Tibial nerve (tissue), 4 donors: ENCODE data around the gene PTGER4. TPM values are rescaled to one million over a fixed set of nuclear protein-coding genes. Genes with fewer than 3 reads are reported as not detected.

Source experiments
- DNase-seq, 2 donors: peaks; one replicate each; pipeline ENCODE4 v3.0.0-alpha.2; 2019; ENCODE audit warnings: low spot score in 2 of 2
- H3K27ac ChIP-seq, 4 donors: fragments of 200-600 bp; sonication (generic) in 3 of 4; one replicate each; pipeline ENCODE4 v1.5.1; 2017 to 2019; ENCODE audit warnings: mild to moderate bottlenecking in 1 of 4
- H3K27me3 ChIP-seq, 2 donors: fragments of 200-600 bp; sonication (generic) in 1 of 2; one replicate each; pipeline versions ENCODE4 v1.5.1 to v1.6.0; 2017 to 2019
- H3K36me3 ChIP-seq, 3 donors: fragments of 200-600 bp; sonication (generic); one replicate each; pipeline ENCODE4 v1.5.1; 2018 to 2019
- H3K4me1 ChIP-seq, 4 donors: fragments of 200-600 bp; sonication (generic) in 3 of 4; one replicate each; pipeline ENCODE4 v1.5.1; 2017 to 2019
- H3K4me3 ChIP-seq, 4 donors: fragments of 200-600 bp; sonication (generic) in 3 of 4; one replicate each; pipeline ENCODE4 v1.5.1; 2017 to 2019; ENCODE audit warnings: mild to moderate bottlenecking in 1 of 4, moderate library complexity in 1 of 4
- H3K9me3 ChIP-seq, 4 donors: fragments of 200-600 bp; sonication (generic) in 3 of 4; one replicate each; pipeline ENCODE4 v1.5.1; 2017 to 2019
- EP300 ChIP-seq, 2 donors: sonication (generic); formaldehyde crosslinking; IDR thresholded peaks; one replicate each; pipeline ENCODE4 v1.6.1; 2017; ENCODE audit warnings: antibody characterized with exemption in 2 of 2, mild to moderate bottlenecking in 1 of 2
- POLR2A ChIP-seq, 2 donors: fragments of 450-650 bp; IDR thresholded peaks; one replicate each; pipeline ENCODE4 v1.6.1; 2017; ENCODE audit warnings: antibody characterized with exemption in 2 of 2, mild to moderate bottlenecking in 2 of 2, moderate library complexity in 2 of 2
- WGBS, 2 donors: methylation state at CpG; one replicate each; pipeline ENCODE4 v1.1.5; 2018; 5-methylcytosine and 5-hydroxymethylcytosine counted together
- total RNA-seq, 4 donors: library from RNA; depleted of rRNA; stranded (reverse); fragments of >200 nt; gene quantifications; one replicate each; pipeline ENCODE4 v1.1.0, GENCODE V29; 2016
- TF ChIP-seq, protein P1 (sequence below), 5 experiments: fragments of 200-600 bp in 3 of 5; fragments of 450-650 bp in 2 of 5; sonication (generic) in 3 of 5; IDR thresholded peaks; one replicate each; pipeline ENCODE4 v1.5.1; 2016 to 2019; ENCODE audit warnings: antibody characterized with exemption in 5 of 5, mild to moderate bottlenecking in 3 of 5, moderate library complexity in 2 of 5

PTGER4 gene
- total RNA-seq, 4 donors from 2014 or later, result 21.6 to 72.3 (median 57.0) TPM

DNA sequence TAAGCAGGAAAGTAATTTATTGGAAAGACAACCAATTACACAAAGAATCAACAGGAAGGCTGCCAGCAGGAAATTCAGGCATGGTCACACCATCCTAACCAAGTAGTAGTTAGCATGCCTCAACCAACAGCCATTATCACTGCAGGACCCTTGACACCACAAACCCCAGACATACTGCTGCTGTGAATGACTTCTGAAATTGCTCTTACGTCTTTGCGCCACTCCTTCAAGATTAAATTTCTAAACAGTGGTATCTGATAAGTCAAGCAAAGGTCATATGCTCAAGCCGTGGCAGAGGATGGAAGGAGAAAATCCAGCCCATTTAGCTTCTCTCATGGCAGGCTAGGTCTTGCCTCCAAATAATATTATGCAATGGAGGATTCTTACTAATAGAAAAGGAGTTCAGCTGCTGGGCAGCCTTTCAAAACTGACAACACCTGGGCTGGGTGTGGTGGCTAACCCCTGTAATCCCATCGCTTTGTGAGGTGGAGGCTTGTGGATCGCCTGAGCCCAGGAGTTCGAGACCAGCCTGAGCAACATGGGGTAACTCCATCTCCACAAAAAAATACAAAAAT, 5.0 kb upstream of the PTGER4 start:
- Histone ChIP-seq H3K36me3 (no peaks in the 10 kb centered on the region), H3K4me3 (no peak overlapping the region), H3K27me3 (no peaks in the 10 kb centered on the region), H3K9me3 (no peaks in the 10 kb centered on the region), H3K4me1 (peaks cover 0 to 32% (median 8%) of the 10 kb centered on the region in 4 donors), H3K27ac (no peak overlapping the region)
- TF ChIP-seq POLR2A (IDR thresholded peaks at IDR 0.05) (no peak), EP300 (IDR thresholded peaks at IDR 0.05) (no peak)
- TF ChIP-seq, protein P1, sequence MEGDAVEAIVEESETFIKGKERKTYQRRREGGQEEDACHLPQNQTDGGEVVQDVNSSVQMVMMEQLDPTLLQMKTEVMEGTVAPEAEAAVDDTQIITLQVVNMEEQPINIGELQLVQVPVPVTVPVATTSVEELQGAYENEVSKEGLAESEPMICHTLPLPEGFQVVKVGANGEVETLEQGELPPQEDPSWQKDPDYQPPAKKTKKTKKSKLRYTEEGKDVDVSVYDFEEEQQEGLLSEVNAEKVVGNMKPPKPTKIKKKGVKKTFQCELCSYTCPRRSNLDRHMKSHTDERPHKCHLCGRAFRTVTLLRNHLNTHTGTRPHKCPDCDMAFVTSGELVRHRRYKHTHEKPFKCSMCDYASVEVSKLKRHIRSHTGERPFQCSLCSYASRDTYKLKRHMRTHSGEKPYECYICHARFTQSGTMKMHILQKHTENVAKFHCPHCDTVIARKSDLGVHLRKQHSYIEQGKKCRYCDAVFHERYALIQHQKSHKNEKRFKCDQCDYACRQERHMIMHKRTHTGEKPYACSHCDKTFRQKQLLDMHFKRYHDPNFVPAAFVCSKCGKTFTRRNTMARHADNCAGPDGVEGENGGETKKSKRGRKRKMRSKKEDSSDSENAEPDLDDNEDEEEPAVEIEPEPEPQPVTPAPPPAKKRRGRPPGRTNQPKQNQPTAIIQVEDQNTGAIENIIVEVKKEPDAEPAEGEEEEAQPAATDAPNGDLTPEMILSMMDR (IDR thresholded peaks at IDR 0.05), result no peak
- WGBS, 2 donors, result 86 to 91% methylated on average over 6 of the region's 6 CpGs
- DNase-seq, result no peak

DNA sequence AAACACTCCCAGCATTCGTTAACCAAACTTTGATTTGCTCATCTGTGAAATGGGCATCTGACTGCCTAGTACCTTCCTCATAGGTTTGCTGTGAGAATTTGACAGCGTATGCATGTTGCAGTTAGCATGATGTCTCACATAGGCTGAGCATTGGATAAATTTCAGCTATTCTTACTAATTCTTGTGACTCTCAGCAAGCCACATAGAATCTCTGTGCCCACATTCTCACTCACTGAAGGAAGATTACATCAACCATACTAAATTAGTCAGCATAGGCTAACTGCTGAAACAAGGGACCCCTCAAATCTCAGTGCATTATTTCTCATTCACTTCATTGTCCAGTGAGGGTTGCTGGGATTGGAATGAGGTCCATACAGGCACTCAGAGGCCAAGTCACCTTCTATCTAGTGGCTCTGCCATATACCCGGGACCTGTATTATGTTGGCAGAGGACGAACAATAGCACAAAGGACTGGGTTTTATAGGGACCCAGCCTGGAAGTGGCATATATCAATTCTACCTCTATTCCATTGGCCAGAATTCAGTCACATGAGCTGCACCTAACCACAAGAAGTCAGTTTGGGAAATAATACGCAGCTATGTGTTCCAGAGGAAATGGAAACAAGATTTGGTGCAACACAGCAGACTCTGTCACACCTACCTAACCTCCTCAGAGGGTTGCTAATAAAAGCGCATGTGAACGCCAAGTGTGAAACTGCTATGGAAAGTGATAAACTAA, 4.2 kb upstream of the PTGER4 start:
- no peak overlapping the region for H3K27ac ChIP-seq
- no peak for DNase-seq
- no peak overlapping the region for H3K4me3 ChIP-seq
- no peaks in the 10 kb centered on the region for H3K27me3 ChIP-seq
- 88 to 93% methylated on average over 7 of the region's 7 CpGs for WGBS, 2 donors
- no peaks in the 10 kb centered on the region for H3K9me3 ChIP-seq
- peaks cover 0 to 39% (median 12%) of the 10 kb centered on the region in 4 donors for H3K4me1 ChIP-seq
- TF ChIP-seq, protein P1 (IDR thresholded peaks at IDR 0.05), result no peak
- TF ChIP-seq POLR2A (IDR thresholded peaks at IDR 0.05), result no peak
- H3K36me3 ChIP-seq, result no peaks in the 10 kb centered on the region

DNA sequence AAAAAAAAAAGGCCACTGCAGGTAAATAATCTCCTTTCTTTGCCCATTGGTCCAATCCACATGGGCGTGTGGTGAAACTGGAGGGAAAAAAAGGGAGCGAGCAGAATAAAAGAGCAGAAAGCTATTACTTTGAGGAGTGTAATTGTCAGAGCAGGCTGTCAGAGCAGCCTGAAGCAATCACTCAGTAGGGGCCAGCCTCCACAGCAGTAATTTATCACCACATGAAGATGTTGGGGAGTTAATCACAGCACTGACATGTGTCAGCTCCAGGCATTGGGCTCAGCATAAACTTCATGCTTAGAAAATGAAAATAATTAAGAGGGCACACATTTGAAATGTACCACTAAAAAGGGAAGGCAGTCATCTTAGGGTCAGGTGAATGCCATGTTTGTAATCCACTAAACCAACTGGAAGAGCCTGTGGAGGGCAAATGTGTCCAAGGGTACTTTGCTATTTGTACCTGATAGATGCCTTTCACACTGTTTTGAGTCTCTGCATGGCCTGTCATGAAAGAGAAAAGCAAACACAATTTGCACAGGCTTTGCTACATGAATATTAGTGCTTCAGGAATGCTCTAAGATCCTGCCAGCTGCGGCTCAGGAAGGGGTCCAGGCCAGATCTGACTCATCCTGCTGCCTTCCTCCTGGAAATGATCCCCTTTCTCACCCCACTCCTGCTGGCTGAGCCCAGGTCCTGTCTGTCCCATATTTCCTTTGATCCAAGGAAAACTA, 2.9 kb upstream of the PTGER4 start:
- H3K4me3 ChIP-seq, result no peak overlapping the region
- peak overlapping the region in 3 of 4 donors; percentile 52 to 93 (median 90) for H3K27ac ChIP-seq
- no peaks in the 10 kb centered on the region for H3K36me3 ChIP-seq
- H3K27me3 ChIP-seq, result no peaks in the 10 kb centered on the region
- 60 to 68% methylated on average over 3 of the region's 3 CpGs for WGBS, 2 donors
- no peaks in the 10 kb centered on the region for H3K9me3 ChIP-seq
- DNase-seq, result no peak
- TF ChIP-seq, protein P1 (IDR thresholded peaks at IDR 0.05), result no peak
- peak in 1 of 2 donors; percentile 10 for TF ChIP-seq EP300 (IDR thresholded peaks at IDR 0.05)
- H3K4me1 ChIP-seq, result peaks cover 0 to 51% (median 12%) of the 10 kb centered on the region in 4 donors

DNA sequence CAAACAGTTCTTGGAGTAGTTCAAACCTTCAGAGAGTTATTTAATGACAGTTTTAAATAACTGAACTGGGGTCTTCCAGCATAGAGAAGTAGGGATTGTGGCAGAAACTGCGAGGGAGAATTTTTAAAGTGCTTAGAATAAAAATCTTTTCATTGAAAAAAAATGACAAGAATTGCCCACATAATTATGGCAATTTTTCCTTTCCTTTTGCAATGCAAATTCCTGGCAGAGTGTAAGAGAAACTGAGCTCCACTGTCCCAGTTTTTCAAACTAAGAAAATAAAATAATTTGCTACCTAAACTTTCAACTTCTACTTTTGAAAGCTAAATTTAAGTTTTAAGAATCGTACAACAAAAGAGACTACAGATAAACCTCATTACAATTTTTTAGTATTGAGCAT, 2.3 kb upstream of the PTGER4 start:
- WGBS, 2 donors, result 63 to 64% methylated on average over 2 of the region's 2 CpGs
- Histone ChIP-seq H3K27ac (peak overlapping the region in 3 of 4 donors; percentile 52 to 93 (median 90)), H3K4me3 (peak overlapping the region in 1 of 4 donors; percentile 0), H3K27me3 (no peaks in the 10 kb centered on the region), H3K36me3 (no peaks in the 10 kb centered on the region), H3K9me3 (no peaks in the 10 kb centered on the region), H3K4me1 (peaks cover 0 to 53% (median 12%) of the 10 kb centered on the region in 4 donors)
- TF ChIP-seq, protein P1 (IDR thresholded peaks at IDR 0.05), result no peak
- TF ChIP-seq POLR2A (IDR thresholded peaks at IDR 0.05), result no peak
- TF ChIP-seq EP300 (IDR thresholded peaks at IDR 0.05), result no peak
- no peak for DNase-seq

DNA sequence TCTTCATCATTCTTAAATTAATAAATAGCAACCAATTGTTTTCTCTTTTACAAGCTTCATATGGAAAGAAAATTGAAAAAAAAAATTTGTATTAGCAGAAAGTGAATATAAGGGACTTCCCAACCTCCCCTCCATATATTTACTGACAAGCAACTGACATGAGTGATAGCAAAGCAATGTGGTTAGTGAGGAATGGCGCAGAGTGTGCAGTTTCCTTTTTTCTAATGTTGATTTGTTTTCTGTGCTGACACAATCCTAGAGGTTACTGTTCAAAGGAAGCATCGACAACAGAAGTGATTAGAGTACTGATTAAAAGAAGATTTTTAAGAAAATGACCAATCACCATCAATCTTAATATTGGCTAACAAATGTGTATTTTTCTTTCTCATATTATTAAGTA, 1.7 kb upstream of the PTGER4 start:
- no peaks in the 10 kb centered on the region for H3K36me3 ChIP-seq
- no peaks in the 10 kb centered on the region for H3K9me3 ChIP-seq
- TF ChIP-seq EP300 (IDR thresholded peaks at IDR 0.05), result no peak
- H3K27ac ChIP-seq, result peak overlapping the region in 3 of 4 donors; percentile 85 to 93 (median 90)
- WGBS, 2 donors, result 72 to 76% methylated on average over 2 of the region's 2 CpGs
- H3K4me3 ChIP-seq, result peak overlapping the region in 1 of 4 donors; percentile 61
- H3K4me1 ChIP-seq, result peaks cover 0 to 53% (median 12%) of the 10 kb centered on the region in 4 donors
- H3K27me3 ChIP-seq, result no peaks in the 10 kb centered on the region
- no peak for DNase-seq
